GM19240 (cell line): Measurements from ENCODE around the gene ARHGDIG.
A peak's percentile ranks its signal among the peaks of the same experiment; 100 is the strongest.
"Not testable (repeated sequence)": the region's sequence is repeated elsewhere in the genome, so short reads cannot be mapped to it uniquely, and the experiment has no call there.

Experiments used
- DNase-seq: peaks from one replicate; pipeline ENCODE4 v3.0.0; 2011; ENCODE audit warnings: low spot score; ENCODE audit not compliant: insufficient read length

The ARHGDIG gene

GRCh38 chr16:280552-280951 lies at the start of gene ARHGDIG:
ARHGDIG (plus strand) TSS chr16:280591; CDS start chr16:280681, 90 bp downstream.
- no peak for DNase-seq

DNA sequence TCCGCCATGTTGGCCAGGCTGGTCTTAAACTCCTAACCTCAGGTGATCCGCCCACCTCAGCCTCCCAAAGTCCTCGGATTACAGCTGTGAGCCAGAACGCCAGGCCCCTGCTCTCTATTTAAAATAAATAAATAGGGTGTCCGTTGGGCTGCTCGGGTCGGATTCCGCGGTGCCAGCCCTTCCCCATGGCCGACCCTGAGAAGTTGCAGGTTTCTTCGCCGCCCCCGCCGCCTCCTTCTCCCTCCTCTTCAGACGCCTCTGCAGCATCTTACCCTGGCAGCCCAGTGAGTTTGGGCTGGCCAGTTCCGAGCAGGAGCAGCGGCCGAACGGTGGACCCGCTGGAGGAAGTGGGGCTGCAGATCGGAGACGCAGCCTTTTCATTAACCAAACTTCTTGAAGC lies 49.4 kb upstream of the ARHGDIG start:
- no peak for DNase-seq

- DNase-seq = peak; percentile 82
Observed at GRCh38 chr16:234468-235305, 45.7 kb upstream of the ARHGDIG start, which contains the start of gene FAM234A. FAM234A (plus strand) TSS chr16:234821; CDS start chr16:254414, 19,593 bp downstream.

DNA sequence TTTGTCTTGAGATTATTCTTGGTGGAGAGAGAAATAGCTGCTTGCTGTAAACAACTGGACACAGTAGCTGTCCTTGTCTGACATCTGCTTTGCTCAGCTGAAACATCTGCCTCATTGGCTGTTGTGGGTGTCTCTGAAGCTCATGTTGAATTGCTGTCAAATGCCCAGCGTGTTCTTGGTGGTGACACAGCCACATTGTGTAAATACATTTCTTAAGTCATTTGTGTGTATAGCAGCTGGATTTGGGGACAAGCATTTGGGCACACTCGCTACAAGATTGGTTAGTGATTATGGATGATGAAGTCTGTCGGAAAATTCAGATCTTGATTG lies 40.5 kb upstream of the ARHGDIG start:
- DNase-seq = no peak

GRCh38 chr16:240559-240958 lies 39.8 kb upstream of the ARHGDIG start:
- no peak for DNase-seq

GRCh38 chr16:242281-242680 lies 38.1 kb upstream of the ARHGDIG start:
- DNase-seq = no peak

DNA sequence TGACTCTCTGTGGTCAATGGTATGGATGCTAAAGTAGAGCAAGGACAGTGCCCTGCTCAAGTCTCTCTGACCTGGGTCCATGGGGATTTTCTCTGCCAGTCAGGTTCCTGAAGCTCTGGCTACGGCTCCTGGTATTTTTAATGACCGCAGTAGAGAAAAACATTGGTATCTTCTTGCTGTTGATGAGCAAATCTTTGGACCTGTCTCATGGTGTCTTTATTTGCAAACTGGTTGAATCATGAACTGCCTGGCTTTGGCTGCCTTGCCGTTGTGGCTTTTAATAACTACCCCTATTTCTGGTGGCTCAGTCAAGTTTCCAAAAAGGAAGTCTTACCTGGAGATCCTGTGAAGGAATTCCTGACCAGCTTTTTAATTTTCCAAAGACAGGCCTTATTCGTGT lies 37.0 kb upstream of the ARHGDIG start:
- DNase-seq = no peak

DNA sequence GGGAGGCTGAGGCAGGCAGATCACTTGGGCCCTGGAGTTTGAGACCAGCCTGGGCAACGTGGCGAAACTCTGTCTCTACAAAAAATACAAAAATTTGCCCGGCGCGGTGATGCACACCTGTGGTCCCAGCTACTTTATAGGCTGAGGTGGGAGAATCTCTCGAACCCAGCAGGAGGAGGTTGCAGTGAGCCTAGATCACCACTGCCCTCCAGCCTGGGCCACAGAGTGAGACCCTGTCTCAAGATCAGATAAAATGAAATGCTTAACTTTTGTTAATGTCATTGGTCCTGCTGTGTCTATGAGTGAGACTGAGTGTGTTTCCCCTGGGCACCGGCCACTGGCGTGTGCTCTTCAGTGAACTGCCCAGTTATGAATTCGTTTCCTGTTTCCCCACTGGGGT lies 35.3 kb upstream of the ARHGDIG start:
- no peak for DNase-seq

GRCh38 chr16:247027-247426 lies 33.4 kb upstream of the ARHGDIG start:
- DNase-seq = no peak

- no peak for DNase-seq
Observed at GRCh38 chr16:249431-249830, 31.0 kb upstream of the ARHGDIG start.

- peak; percentile 53 for DNase-seq
Observed at GRCh38 chr16:252366-253337, 27.7 kb upstream of the ARHGDIG start.

GRCh38 chr16:253833-254232 lies 26.6 kb upstream of the ARHGDIG start:
- no peak for DNase-seq

GRCh38 chr16:254461-254860 lies 25.9 kb upstream of the ARHGDIG start:
- DNase-seq = no peak

DNA sequence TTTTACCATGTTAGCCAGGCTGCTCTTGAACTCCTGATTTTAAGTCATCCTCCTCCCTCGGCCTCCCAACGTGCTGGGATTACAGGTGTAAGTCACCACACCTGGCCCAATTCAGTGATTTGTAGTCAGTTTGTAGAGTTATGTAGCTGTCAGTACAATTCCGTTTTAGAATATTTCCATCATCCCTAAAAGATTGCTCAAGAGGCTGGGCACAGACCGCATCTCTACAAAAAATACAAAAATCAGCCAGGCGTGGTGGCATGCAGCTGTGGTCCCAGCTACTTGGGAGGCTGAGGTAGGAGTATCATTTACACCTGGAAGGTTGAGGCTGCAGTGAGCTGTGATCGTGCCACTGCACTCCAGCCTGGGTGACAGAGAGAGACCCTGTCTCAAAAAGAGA lies 25.2 kb upstream of the ARHGDIG start:
- DNase-seq = no peak

DNA sequence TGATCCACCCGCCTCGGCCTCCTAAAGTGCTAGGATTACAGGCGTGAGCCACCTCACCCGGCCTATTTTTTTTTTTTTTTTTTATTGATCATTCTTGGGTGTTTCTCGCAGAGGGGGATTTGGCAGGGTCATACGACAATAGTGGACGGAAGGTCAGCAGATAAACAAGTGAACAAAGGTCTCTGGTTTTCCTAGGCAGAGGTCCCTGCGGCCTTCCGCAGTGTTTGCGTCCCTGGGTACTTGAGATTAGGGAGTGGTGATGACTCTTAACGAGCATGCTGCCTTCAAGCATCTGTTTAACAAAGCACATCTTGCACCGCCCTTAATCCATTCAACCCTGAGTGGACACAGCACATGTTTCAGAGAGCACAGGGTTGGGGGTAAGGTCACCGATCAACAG lies 22.3 kb upstream of the ARHGDIG start:
- not testable (repeated sequence) for DNase-seq

GRCh38 chr16:259226-259625 lies 21.2 kb upstream of the ARHGDIG start:
- no peak for DNase-seq

DNA sequence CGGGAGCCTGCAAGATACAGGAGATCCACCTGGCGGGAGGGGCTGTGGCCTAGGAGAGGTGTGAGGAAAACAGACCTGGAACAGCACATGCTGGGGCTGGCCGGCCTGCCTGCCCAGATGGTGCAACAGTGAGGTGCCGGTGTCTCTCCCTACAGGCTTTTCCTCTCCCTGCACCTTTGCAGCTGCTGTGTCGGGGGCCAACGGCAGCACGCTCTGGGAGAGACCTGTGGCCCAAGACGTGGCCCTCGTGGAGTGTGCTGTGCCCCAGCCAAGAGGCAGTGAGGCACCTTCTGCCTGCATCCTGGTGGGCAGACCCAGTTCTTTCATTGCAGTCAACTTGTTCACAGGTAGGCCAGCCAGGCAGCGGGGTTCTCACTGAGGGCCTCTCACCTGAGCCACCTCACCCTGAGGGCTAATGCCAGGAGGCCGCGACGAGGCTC lies 20.6 kb upstream of the ARHGDIG start:
- DNase-seq = no peak

GRCh38 chr16:260326-260725 lies 20.1 kb upstream of the ARHGDIG start:
- DNase-seq = no peak

GRCh38 chr16:261031-261691 lies 19.2 kb upstream of the ARHGDIG start:
- DNase-seq = no peak

DNA sequence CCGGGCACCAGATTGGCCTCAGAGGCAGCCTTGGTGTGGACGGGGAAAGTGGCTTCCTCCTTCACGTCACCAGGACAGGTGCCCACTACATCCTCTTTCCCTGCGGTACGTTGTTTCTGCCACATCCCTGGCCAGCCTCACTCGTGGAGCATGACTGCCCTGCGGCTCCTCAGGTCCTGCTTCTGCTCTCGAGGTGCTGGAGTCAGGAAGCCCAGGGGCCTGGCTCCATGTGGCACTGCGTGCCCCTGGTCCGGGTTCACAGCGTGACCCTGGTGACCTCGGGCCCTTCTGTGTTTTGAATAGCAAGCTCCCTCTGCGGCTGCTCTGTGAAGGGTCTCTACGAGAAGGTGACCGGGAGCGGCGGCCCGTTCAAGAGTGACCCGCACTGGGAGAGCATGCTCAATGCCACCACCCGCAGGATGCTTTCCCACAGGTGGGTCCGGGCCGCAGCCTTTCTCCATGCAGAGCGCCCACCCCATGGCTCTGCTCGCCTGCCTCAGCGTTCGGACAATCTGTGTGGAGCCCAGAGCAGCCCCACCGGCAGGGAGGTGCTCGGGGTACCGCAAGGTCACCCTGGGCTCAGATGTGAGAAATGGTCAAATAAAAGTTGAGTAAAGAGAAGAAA lies 18.2 kb upstream of the ARHGDIG start:
- DNase-seq = no peak

DNA sequence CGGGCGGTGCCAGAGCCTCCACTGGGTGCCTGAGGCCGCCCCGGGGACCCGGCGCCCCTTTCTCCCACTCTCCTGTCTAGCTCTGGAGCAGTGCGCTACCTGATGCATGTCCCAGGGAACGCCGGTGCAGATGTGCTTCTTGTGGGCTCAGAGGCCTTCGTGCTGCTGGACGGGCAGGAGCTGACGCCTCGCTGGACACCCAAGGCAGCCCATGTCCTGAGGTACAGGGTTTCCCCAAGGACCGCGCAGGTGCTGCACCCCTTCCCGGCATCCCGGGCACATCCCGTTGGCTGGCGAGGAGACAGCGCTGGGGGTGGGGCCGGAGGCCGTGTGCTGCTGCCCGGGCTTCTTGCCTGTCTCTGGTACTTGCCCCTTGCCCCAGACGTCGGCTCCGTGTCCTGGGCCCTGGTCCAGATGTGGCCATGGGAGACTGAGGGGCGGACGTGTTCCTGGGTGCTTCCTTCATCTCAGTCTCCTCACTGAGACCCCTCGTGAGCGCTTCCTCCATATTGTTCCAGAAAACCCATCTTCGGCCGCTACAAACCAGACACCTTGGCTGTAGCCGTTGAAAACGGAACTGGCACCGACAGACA lies 17.1 kb upstream of the ARHGDIG start:
- no peak for DNase-seq
